NCI-H2081 (cell line): Measurements from ENCODE around the gene CLMP.

Source experiments
- DNase-seq, 2 experiments: peaks; one replicate each; lab custom pipeline; 2025; lab: John Stamatoyannopoulos, UW

Gene CLMP

GRCh38 chr11:123195188-123196059 is at the start of gene CLMP:
Gene CLMP (minus strand): TSS chr11:123195248. CDS start chr11:123194940, 308 bp downstream.
- DNase-seq: peak; percentile 19 to 34

- no peak for DNase-seq
These were observed 47.0 kb upstream of the CLMP start for GRCh38 chr11:123241874-123242543.

GRCh38 chr11:123241294-123241693 is 46.2 kb upstream of the CLMP start:
- DNase-seq: no peak

GRCh38 chr11:123239191-123240150 is 44.4 kb upstream of the CLMP start:
- no peak for DNase-seq

GRCh38 chr11:123238297-123238696 is 43.2 kb upstream of the CLMP start:
- no peak for DNase-seq

GRCh38 chr11:123236879-123237278 is 41.8 kb upstream of the CLMP start:
- DNase-seq: no peak

GRCh38 chr11:123235656-123236261 is 40.7 kb upstream of the CLMP start:
- no peak for DNase-seq

- DNase-seq: peak in 1 of 2 experiments; percentile 11
These were observed 40.1 kb upstream of the CLMP start for GRCh38 chr11:123235117-123235655.

- no peak for DNase-seq
These were observed 38.9 kb upstream of the CLMP start for GRCh38 chr11:123233975-123234334.

- no peak for DNase-seq
These were observed 38.4 kb upstream of the CLMP start for GRCh38 chr11:123233280-123233974.

- DNase-seq: no peak
These were observed 36.7 kb upstream of the CLMP start for GRCh38 chr11:123231777-123232176.

GRCh38 chr11:123231256-123231655 is 36.2 kb upstream of the CLMP start:
- no peak for DNase-seq

- DNase-seq: no peak
These were observed 35.3 kb upstream of the CLMP start for GRCh38 chr11:123230346-123230745.

GRCh38 chr11:123228496-123229163 is 33.6 kb upstream of the CLMP start:
- no peak for DNase-seq

GRCh38 chr11:123227763-123228495 is 32.9 kb upstream of the CLMP start:
- no peak for DNase-seq

- DNase-seq: no peak
These were observed 26.5 kb upstream of the CLMP start for GRCh38 chr11:123221584-123221983.

GRCh38 chr11:123221096-123221561 is 26.1 kb upstream of the CLMP start:
- DNase-seq: no peak

- no peak for DNase-seq
These were observed 24.1 kb upstream of the CLMP start for GRCh38 chr11:123219066-123219690.

- no peak for DNase-seq
These were observed 23.4 kb upstream of the CLMP start for GRCh38 chr11:123218451-123218850.
